ENCODE measurements around the gene CTXN1. TPM values are rescaled to one million over a fixed set of nuclear protein-coding genes. Genes with fewer than 3 reads are reported as not detected.
A peak's percentile ranks its signal among the peaks of the same experiment; 100 is the strongest.
"Not testable (repeated sequence)": the region's sequence is repeated elsewhere in the genome, so short reads cannot be mapped to it uniquely, and the experiment has no call there.

The CTXN1 gene
- total RNA-seq, 4 donors from 2014 or later, result 1.4 to 3.0 (median 2.0) TPM

DNA sequence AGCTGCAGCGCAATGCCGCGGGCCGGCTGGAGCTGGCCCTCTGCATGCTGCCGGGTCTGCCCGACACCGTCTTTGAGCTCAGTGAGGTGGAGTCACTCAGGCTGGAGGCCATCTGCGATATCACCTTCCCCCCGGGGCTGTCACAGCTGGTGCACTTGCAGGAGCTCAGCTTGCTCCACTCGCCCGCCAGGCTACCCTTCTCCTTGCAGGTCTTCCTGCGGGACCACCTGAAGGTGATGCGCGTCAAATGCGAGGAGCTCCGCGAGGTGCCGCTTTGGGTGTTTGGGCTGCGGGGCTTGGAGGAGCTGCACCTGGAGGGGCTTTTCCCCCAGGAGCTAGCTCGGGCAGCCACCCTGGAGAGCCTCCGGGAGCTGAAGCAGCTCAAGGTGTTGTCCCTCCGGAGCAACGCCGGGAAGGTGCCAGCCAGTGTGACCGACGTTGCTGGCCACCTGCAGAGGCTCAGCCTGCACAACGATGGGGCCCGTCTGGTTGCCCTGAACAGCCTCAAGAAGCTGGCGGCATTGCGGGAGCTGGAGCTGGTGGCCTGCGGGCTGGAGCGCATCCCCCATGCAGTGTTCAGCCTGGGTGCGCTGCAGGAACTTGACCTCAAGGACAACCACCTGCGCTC is 26.1 kb downstream of the CTXN1 start:
- intact Hi-C loops (cut with DNase I), result no loop called here
- no peak for DNase-seq
- WGBS, 2 donors, result 94 to 100% methylated on average over 10 to 11 of the region's 34 CpGs
- Histone ChIP-seq H3K4me3 (replicated peaks in 1 of 3) (no peak overlapping the region), H3K27ac (no peak overlapping the region), H3K9me3 (no peaks in the 10 kb centered on the region), H3K36me3 (no peaks in the 10 kb centered on the region), H3K4me1 (peaks cover 11 to 14% of the 10 kb centered on the region in 2 donors), H3K27me3 (no peaks in the 10 kb centered on the region)
- TF ChIP-seq CTCF (IDR thresholded peaks at IDR 0.05), result no peak
- no peak for TF ChIP-seq POLR2A (IDR thresholded peaks at IDR 0.05)

- intact Hi-C loops (cut with DNase I), result no loop called here
- 95 to 97% methylated on average over 16 of the region's 16 CpGs for WGBS, 2 donors
- no peak for TF ChIP-seq CTCF (IDR thresholded peaks at IDR 0.05)
- TF ChIP-seq POLR2A (IDR thresholded peaks at IDR 0.05), result no peak
- Histone ChIP-seq H3K36me3 (no peaks in the 10 kb centered on the region), H3K4me3 (replicated peaks in 1 of 3) (no peak overlapping the region), H3K27ac (no peak overlapping the region), H3K27me3 (no peaks in the 10 kb centered on the region), H3K9me3 (no peaks in the 10 kb centered on the region), H3K4me1 (peaks cover 6 to 7% of the 10 kb centered on the region in 2 donors)
- no peak for DNase-seq
Observed at GRCh38 chr19:7898967-7899366, 27.0 kb downstream of the CTXN1 start.

DNA sequence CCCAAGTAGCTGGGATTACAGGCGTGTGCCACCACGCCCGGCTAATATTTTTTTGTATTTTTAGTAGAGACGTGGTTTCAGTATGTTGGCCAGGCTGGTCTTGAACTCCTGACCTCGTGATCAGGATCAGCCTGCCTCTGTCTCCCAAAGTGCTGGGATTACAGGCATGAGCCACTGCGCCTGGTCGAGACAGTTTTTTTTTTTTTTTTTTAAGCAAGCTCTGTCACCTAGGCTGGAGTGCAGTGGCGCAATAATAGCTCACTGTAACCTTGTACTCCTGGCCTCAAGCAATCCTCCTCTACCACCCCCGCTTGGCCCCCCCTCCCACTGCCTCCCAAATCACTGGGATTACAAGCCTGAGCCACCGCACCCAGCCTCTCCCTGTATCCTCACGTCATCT is 28.6 kb downstream of the CTXN1 start:
- intact Hi-C loops (cut with DNase I), result no loop called here
- TF ChIP-seq CTCF (IDR thresholded peaks at IDR 0.05) (no peak), POLR2A (IDR thresholded peaks at IDR 0.05) (no peak)
- no peak overlapping the region for H3K27ac ChIP-seq
- no peaks in the 10 kb centered on the region for H3K9me3 ChIP-seq
- 92 to 94% methylated on average over 11 of the region's 11 CpGs for WGBS, 2 donors
- H3K27me3 ChIP-seq, result no peaks in the 10 kb centered on the region
- H3K4me3 ChIP-seq (replicated peaks in 1 of 3), result no peak overlapping the region
- DNase-seq, result no peak
- no peaks in the 10 kb centered on the region for H3K36me3 ChIP-seq
- H3K4me1 ChIP-seq, result no peaks in the 10 kb centered on the region

DNA sequence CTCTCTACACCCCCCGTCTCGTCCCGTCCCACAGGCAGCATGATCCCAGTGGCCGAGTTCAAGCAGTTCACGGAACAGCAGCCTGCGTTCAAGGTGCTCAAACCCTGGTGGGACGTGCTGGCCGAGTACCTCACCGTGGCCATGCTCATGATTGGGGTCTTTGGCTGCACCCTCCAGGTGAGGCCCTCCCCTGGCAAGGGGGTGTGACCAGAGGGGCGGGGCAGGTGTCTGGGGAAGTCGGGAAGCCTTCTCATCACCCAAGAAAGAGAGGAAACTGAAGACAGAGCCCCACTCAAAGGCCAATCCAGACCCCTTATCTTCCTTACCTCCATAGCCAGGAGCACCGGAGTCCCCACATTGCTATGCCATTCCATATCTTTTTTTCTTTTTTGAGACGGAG is 30.4 kb downstream of the CTXN1 start:
- Histone ChIP-seq H3K9me3 (no peaks in the 10 kb centered on the region), H3K36me3 (no peaks in the 10 kb centered on the region), H3K4me3 (replicated peaks in 1 of 3) (no peak overlapping the region), H3K27me3 (no peaks in the 10 kb centered on the region), H3K4me1 (no peaks in the 10 kb centered on the region), H3K27ac (no peak overlapping the region)
- no peak for TF ChIP-seq POLR2A (IDR thresholded peaks at IDR 0.05)
- TF ChIP-seq CTCF (IDR thresholded peaks at IDR 0.05), result no peak
- WGBS, 2 donors, result 91 to 95% methylated on average over 11 to 12 of the region's 13 CpGs
- no peak for DNase-seq
- intact Hi-C loops (cut with DNase I), result no loop called here

DNA sequence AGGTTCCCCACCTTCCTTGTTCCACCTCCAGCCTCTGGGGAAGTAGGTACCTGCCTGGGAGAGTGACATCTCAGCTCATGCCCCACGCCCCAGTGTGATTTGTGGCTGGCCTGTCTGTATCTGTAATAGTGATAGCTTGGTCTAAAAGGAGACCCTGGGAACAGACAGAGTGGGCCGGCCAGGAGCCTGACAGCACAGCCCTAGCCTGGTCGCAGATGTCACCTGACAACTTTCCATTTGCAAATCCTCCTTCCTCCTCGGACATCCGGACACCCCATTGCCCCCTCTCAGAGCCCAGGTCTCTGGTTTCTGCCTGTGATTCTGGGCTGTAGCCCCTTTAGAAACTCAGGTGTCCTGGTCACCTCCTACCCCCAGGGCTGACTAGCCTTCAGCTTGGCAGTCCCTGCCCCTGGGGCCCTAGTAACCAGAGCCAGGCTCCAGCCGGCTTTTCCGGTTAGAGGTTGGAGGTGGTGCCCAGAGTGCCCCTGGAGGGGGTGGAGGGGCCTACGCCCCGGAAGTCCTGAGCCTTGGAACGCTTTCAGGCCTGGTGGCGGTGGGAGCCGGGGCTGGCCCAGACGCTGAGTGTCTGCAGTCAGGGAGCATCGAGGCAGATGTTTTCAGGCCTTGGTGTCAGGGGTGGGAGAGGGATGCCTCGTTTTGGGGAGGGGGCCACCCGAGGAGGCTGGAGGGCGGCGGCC is 31.2 kb downstream of the CTXN1 start:
- H3K36me3 ChIP-seq, result no peaks in the 10 kb centered on the region
- TF ChIP-seq CTCF (IDR thresholded peaks at IDR 0.05) (no peak), POLR2A (IDR thresholded peaks at IDR 0.05) (no peak)
- no peak overlapping the region for H3K27ac ChIP-seq
- no peaks in the 10 kb centered on the region for H3K27me3 ChIP-seq
- no peaks in the 10 kb centered on the region for H3K9me3 ChIP-seq
- H3K4me3 ChIP-seq (replicated peaks in 1 of 3), result no peak overlapping the region
- WGBS, 2 donors, result 54 to 67% methylated on average over 7 to 18 of the region's 18 CpGs
- no peaks in the 10 kb centered on the region for H3K4me1 ChIP-seq
- DNase-seq, result peak; percentile 13 to 50
- intact Hi-C loops (cut with DNase I), result no loop called here

DNA sequence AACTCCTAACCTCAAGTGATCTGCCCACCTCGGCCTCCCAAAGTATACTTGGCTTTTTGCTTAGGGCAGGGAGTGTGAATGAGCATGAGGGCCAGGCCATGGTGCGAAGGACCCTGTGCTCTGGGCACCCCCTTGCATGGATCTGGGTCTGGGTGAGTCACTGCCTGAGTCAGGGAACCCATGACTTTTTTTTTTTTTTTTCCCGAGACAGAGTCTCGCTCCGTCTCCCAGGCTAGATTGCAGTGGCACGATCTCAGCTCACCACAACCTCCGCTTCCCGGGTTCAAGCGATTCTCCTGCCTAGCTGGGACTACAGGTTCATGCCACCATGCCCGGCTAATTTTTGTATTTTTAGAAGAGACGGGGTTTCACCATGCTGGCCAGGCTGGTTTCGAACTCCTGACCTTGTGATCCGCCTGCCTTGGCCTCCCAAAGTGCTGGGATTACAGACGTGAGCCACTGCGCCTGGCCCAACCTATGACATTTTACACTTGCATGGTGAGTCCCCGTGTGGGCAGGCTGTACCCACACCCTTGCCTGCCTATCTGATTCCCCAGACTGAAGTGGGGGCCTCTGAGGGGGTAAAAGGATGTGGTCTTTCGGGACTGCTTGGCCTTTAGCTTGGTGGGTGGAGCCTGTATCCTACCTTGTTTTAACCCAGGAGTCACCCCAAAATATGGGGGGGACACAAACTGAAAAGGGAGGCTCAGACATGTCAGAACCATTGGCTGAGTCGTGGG is 32.4 kb downstream of the CTXN1 start:
- H3K27ac ChIP-seq; intact Hi-C loops (cut with DNase I); H3K4me1 ChIP-seq; H3K36me3 ChIP-seq; H3K4me3 ChIP-seq (replicated peaks in 1 of 3); H3K9me3 ChIP-seq; H3K27me3 ChIP-seq; DNase-seq: not testable (repeated sequence)
- WGBS, 2 donors, result 89 to 92% methylated on average over 18 of the region's 18 CpGs

Measured in thyroid gland (tissue), 4 donors.